Cardiac muscle cell (in vitro differentiated cells and primary cell): ENCODE measurements around the gene MPDZ. TPM values are rescaled to one million over a fixed set of nuclear protein-coding genes. Genes with fewer than 3 reads are reported as not detected.
A peak's percentile ranks its signal among the peaks of the same experiment; 100 is the strongest.

Source experiments
- DNase-seq, 2 donors: peaks; one replicate each; pipeline versions ENCODE4 v3.0.0 to v3.0.0-alpha.2; 2010 to 2017; ENCODE audit warnings: low read depth in 1 of 2, low spot score in 1 of 2
- H3K27ac ChIP-seq: fragments of 200-600 bp; sonication (generic); 2 replicates; pipeline ENCODE4 v1.5.1; 2016
- H3K27me3 ChIP-seq: fragments of 200-600 bp; sonication (generic); 2 replicates; pipeline ENCODE4 v1.6.0; 2016; ENCODE audit warnings: control low read depth
- H3K36me3 ChIP-seq: fragments of 200-600 bp; sonication (generic); 2 replicates; pipeline ENCODE4 v1.5.1; 2016; ENCODE audit warnings: control low read depth
- H3K4me1 ChIP-seq: fragments of 200-600 bp; sonication (generic); 2 replicates; pipeline ENCODE4 v1.8.1; 2017; ENCODE audit warnings: low read depth, mild to moderate bottlenecking, mixed run types
- H3K4me3 ChIP-seq: fragments of 200-600 bp; sonication (generic); 2 replicates; pipeline ENCODE4 v1.5.1; 2016; ENCODE audit warnings: mild to moderate bottlenecking
- H3K9me3 ChIP-seq: fragments of 200-600 bp; sonication (generic); 2 replicates; pipeline ENCODE4 v1.5.1; 2017; ENCODE audit warnings: low read depth, mild to moderate bottlenecking, control low read depth
- CTCF ChIP-seq: IDR thresholded peaks from 2 replicates; pipeline ENCODE4 v1.5.1; 2012; ENCODE audit warnings: low read depth, mild to moderate bottlenecking, low read length
- polyA plus RNA-seq: library from polyadenylated mRNA; unstranded; fragments of >200 nt; fragmentation: Nextera tagmentation; extraction: Ambion mirVana; gene quantifications from 2 replicates; pipeline ENCODE4 v1.2.1, GENCODE V29; 2016
- total RNA-seq: library from RNA; depleted of rRNA; stranded (reverse); fragments of >200 nt; gene quantifications from 2 replicates; pipeline ENCODE4 v1.2.3, GENCODE V29; 2016

MPDZ gene
- total and polyA plus RNA-seq, 2 experiments from 2014 or later = 31.3 to 83.1 TPM

- Histone ChIP-seq H3K27me3 (no peaks in the 10 kb centered on the region), H3K4me1 (no peaks in the 10 kb centered on the region), H3K27ac (no peak overlapping the region), H3K9me3 (no peaks in the 10 kb centered on the region), H3K4me3 (no peak overlapping the region), H3K36me3 (peaks cover 48% of the 10 kb centered on the region)
- DNase-seq = no peak
- TF ChIP-seq CTCF = no peak
These were observed 161.2 kb downstream of the MPDZ start for GRCh38 chr9:13118313-13118712.

GRCh38 chr9:13116292-13116691 is 163.2 kb downstream of the MPDZ start:
- Histone ChIP-seq H3K9me3 (no peaks in the 10 kb centered on the region), H3K4me3 (no peak overlapping the region), H3K4me1 (no peaks in the 10 kb centered on the region), H3K27me3 (no peaks in the 10 kb centered on the region), H3K36me3 (peaks cover 44% of the 10 kb centered on the region), H3K27ac (no peak overlapping the region)
- TF ChIP-seq CTCF = no peak
- no peak for DNase-seq

GRCh38 chr9:13113751-13114150 is 165.7 kb downstream of the MPDZ start:
- no peak overlapping the region for H3K27ac ChIP-seq
- TF ChIP-seq CTCF = no peak
- H3K4me1 ChIP-seq = no peaks in the 10 kb centered on the region
- DNase-seq = no peak
- H3K27me3 ChIP-seq = no peaks in the 10 kb centered on the region
- H3K4me3 ChIP-seq = no peak overlapping the region
- H3K9me3 ChIP-seq = no peaks in the 10 kb centered on the region
- H3K36me3 ChIP-seq = peaks cover 38% of the 10 kb centered on the region

- no peak overlapping the region for H3K4me3 ChIP-seq
- H3K27ac ChIP-seq = no peak overlapping the region
- H3K9me3 ChIP-seq = no peaks in the 10 kb centered on the region
- peak in 1 of 2 donors; percentile 42 for DNase-seq
- no peaks in the 10 kb centered on the region for H3K27me3 ChIP-seq
- no peaks in the 10 kb centered on the region for H3K4me1 ChIP-seq
- TF ChIP-seq CTCF = no peak
- peaks cover 38% of the 10 kb centered on the region for H3K36me3 ChIP-seq
These were observed 166.3 kb downstream of the MPDZ start for GRCh38 chr9:13113216-13113615.

- TF ChIP-seq CTCF = no peak
- peaks cover 40% of the 10 kb centered on the region for H3K36me3 ChIP-seq
- no peaks in the 10 kb centered on the region for H3K9me3 ChIP-seq
- H3K4me3 ChIP-seq = no peak overlapping the region
- H3K4me1 ChIP-seq = no peaks in the 10 kb centered on the region
- no peak for DNase-seq
- no peak overlapping the region for H3K27ac ChIP-seq
- H3K27me3 ChIP-seq = no peaks in the 10 kb centered on the region
These were observed 167.7 kb downstream of the MPDZ start for GRCh38 chr9:13111778-13112177.
